GM21825 (cell line): ENCODE data around the gene ENG.
"Not testable (repeated sequence)": the region's sequence is repeated elsewhere in the genome, so short reads cannot be mapped to it uniquely, and the experiment has no call there.

Experiments
- ATAC-seq: cut with Tn5 transposase; IDR thresholded peaks from one replicate; pipeline ENCODE4 v1.9.1; 2021; ENCODE audit warnings: mild to moderate bottlenecking, moderate library complexity; ENCODE audit not compliant: unreplicated experiment

ENG gene

DNA sequence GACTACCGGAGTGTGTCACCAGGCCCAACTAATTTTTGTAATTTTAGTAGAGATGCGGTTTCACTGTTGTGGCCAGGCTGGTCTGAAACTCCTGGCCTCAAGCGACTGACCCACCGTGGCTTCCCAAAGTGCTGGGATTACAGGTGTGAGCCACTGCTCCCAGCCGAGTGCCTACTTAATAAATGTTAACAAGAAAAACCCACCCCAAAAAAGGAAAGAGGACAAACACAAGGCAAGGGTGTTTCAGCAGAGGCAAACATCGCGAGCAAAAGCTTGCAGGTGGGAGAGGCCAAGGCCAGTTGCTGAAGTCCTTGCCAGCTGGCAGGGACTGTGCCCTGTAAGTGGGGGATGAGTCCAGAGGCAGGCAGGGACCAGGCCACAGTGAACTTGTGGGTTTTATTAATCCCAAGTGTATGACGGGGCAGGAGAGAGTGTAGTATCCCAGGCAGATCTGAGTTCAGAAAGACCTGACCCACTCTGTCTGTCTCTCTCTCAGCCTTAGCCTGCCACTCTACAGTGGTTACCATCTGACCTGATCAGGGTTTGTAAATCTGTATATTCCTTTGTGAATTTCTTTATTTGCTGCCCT lies 58.1 kb downstream of the ENG start:
- ATAC-seq, result no peak

DNA sequence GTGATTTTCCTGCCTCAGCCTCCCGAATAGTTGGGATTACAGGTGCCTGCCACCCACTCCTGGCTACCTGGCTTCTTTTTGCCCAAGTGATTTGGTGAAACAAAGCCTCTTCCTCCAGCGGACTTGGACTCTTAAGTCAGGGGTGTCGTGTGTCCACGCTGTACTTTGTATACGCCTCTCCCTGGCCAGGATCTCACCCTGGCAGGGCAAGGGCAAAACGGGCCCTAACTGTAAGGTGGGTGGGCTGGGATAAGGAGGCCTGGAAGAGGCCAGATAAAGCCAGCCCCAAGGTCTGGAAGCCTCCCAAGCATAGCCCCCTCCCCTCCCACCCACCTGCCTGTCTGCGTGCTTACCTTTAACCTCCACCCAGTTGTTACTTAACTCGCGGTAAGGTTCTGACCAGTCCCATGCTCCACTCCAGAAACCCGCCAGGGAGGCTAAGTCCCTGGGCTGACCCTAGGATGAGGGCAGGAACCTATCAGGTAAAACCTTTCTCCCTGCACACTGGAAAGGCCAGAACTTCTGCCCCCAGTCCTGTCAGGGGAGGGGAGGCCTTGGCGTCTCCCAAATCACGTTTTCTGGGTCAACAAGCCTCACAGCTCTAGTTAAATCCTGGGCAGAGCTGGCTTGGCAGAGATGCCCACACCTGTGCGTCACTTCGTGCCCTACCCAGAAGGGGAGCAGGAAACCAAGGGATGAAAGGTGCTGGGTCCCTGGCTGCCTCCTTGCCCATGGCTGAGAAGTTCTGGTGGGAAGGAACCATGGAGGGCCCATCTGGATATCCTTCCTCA lies 60.3 kb downstream of the ENG start:
- ATAC-seq, result no peak

- no peak for ATAC-seq
Measured at GRCh38 chr9:127793093-127793708, 61.3 kb downstream of the ENG start.

DNA sequence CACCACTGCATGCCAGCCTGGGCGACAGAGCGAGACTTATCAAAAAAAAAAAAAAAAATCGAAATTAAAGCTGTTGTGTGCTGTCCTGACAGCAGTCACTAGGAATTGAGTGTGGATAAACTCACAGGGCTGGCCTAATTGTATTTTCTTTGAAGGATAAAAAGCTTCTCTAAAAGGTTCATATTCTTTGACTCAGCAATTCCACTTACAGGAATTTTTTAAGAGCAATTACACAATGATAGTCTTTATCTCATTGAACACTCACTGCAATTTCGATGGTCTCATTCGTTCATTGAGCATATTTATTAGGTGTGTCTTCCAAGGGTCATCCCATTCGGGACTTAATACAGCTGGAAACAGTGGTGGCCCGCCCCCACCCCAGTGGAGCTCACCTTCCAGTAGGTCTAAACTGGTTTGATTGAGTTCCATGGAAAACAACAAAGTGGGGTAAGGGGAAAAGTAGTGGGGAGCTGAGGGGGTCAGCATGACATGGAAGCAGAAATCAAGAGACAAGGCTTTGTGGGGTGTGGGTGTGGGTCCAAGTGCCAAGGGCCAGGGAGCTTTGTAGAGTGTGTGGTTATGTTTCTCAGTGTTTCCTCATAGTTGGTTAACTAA lies 61.9 kb downstream of the ENG start:
- ATAC-seq, result no peak

DNA sequence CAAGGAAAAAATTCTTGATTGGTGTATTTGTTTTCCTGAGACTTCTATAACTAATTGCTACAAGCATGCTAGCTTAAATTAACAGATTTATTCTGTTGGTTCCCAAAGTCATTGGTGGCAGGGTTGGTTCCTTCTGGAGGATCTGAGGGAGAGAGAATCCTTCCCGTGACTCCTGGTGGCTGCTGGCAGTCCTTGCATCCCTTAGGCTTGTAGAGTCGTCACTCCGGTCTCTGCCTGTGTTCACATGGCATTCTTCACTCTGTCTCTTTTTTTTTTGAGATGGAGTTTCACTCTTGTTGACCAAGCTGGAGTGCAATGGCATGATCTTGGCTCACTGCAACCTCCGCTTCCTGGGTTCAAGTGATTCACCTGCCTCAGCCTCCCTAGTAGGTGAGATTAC lies 63.4 kb downstream of the ENG start:
- no peak for ATAC-seq

- ATAC-seq, result no peak
Measured at GRCh38 chr9:127790094-127790855, 64.2 kb downstream of the ENG start.

DNA sequence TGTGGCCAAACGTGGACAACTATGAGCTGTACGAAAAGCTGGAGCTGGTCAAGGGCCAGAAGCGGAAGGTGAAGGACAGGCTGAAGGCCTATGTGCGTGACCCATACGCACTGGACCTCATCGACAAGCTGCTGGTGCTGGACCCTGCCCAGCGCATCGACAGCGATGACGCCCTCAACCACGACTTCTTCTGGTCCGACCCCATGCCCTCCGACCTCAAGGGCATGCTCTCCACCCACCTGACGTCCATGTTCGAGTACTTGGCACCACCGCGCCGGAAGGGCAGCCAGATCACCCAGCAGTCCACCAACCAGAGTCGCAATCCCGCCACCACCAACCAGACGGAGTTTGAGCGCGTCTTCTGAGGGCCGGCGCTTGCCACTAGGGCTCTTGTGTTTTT lies 65.3 kb downstream of the ENG start:
- ATAC-seq, result no peak

DNA sequence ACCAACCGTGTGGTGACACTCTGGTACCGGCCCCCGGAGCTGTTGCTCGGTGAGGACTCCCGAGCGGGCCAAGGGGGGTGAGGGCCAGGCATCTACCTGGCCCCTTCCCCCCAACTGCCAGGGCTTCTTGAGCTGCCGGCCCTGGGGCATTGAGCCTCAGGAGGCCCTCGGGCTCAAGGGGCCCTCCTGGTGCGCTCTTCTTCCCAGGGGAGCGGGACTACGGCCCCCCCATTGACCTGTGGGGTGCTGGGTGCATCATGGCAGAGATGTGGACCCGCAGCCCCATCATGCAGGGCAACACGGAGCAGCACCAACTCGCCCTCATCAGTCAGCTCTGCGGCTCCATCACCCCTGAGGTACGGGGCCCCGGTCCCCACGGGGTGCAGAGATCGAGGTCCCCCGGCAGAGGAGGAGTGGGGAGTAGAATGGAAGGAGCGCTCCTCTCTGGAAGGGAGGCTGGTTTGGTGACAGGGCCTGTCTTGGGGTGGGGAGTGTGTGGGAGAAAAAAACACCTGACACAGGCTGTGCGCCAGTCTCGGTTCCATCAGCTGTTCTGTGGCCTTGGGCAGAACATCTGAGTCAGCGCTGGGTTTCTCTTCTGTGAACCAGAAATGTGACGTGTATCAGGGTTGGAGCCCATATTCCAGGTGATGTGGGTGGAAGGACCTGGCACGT lies 66.0 kb downstream of the ENG start:
- no peak for ATAC-seq

DNA sequence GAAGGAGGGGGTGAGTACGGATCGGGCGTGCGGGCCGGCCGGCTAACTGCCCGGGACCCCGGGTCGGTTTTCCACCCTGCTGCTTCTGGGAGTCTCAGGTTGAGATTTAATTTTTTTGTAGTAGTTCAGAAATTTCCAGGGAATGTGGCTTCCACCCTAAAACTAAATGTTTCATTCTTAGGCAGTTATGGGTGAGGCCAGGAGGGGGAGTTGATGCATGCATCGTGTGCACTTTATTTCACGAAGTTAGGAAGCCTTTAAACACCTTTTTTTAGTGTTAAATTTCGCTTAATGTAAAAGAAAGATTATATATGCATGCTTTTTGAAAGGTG lies 67.7 kb downstream of the ENG start:
- ATAC-seq, result no peak

DNA sequence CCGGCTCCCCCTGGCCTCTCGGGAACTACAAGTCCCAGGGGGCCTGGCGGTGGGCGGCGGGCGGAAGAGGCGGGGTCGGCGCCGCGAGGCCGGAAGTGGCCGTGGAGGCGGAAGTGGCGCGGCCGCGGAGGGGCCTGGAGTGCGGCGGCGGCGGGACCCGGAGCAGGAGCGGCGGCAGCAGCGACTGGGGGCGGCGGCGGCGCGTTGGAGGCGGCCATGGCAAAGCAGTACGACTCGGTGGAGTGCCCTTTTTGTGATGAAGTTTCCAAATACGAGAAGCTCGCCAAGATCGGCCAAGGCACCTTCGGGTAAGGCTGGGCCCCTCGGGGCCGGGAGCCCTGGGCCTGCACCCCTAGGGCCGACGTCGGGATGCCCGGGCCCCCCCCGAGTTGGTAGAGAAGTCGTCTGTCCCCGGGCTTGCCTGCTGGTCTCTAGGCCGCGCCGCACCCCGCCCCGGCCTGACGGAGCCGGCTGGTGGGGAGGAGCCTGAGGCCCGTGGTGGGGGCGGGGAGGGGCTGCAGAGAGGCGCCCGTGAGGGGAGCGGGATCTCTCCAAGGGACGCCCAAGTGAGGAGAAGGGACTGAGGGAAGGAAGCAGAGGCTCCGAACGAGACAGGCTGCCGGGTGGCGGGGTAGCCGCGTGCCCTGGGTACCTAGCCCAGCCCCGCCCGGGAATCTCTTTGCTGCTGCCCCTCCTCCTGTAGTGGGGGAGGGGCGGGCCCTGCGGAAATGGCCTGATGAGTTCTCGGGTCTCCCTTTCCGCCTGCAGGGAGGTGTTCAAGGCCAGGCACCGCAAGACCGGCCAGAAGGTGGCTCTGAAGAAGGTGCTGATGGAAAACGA lies 68.3 kb downstream of the ENG start, which contains the start of gene CDK9:
CDK9 (plus strand) TSS at position 102 of the 840 bp plus-strand sequence; CDS start at position 217, 115 bp downstream.
- peak; percentile 60 for ATAC-seq

- ATAC-seq, result peak; percentile 34
Measured at GRCh38 chr9:127785023-127785932, 69.2 kb downstream of the ENG start.

GRCh38 chr9:127783111-127784008 lies 71.1 kb downstream of the ENG start:
- no peak for ATAC-seq

DNA sequence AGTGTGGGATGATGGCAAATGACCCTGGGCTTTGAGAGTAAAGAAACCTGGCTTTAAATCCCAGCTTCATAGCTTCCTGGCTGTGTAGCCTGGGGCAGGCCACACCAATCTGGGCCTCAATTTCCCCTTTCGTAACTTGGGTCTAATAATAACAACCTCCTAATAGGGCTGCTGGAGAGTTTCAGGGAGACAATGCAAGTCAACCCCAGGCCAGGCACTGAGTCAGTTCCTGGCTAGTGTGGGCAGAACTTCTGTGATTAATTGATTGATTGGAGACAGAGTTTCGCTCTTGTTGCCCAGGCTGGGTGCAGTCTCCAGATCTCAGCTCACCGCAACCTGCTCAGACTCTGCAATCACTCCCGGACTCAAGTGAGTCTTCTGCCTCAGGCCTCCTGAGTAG lies 72.7 kb downstream of the ENG start:
- no peak for ATAC-seq

DNA sequence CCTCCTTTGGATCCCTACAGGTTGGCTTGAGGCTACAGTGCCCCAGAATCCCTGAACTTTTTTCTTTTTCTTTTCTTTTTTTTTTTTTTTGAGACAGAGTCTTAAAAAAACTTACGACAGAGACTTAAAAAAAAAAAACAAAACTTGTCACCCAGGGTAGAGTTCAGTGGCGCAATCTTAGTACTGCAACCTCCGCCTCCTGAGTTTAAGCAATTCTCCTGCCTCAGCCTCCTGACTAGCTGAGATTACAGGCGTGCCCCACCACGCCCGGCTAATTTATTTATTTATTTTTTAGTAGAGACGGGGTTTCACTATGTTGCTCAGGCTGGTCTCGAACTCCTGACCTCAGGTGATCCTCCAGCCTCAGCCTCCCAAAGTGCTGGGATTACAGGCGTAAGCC lies 73.5 kb downstream of the ENG start:
- ATAC-seq, result not testable (repeated sequence)

GRCh38 chr9:127780126-127780885 lies 74.2 kb downstream of the ENG start:
- no peak for ATAC-seq

DNA sequence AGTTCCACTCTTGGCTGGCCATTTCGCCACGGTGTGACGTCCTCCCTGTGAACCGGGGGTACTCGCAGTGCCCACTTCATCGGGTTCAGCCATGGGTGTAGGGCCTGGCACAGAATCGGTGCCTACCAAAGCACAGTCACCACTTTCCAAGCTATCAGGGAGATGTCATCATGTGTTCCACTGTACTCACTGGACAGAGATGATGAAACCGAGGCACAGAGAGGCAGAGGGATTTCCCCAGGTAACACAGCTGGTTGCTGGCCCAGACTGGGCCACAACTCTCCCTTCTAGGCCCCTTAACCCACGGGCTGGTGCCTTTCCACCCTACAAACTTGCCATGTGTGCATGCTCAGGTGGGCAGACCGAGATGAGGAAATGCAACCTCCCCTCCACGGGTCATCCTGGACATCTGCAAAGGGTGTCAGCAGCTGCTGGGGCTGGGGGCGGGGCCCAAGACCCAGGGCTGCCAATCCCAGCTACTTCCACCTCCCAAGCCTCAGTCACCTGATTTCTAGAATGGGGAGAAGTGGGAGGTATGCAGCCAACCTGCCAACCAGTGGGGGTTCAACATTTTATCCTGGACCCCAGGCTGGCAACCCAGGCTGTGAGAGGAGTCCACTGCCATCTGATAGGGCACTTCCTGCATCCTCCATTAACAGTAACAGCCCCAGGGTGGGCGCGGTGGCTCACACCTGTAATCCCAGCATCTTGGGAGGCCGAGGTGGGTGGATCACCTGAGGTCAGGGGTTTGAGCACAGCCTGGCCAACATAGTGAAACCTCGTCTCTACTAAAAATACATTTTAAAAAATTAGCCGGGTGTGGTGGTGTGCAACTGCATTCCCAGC lies 75.1 kb downstream of the ENG start:
- peak; percentile 41 for ATAC-seq
